Measurements from ENCODE around the gene TGM5.
A peak's percentile ranks its signal among the peaks of the same experiment; 100 is the strongest.

TGM5 gene

GRCh38 chr15:43268111-43269105, 1.7 kb upstream of the TGM5 start:
- TF ChIP-seq GATA1 (IDR thresholded peaks at IDR 0.05; ENCODE audit: low read depth, low read length): no peak
- TF ChIP-seq POLR2A (IDR thresholded peaks at IDR 0.05; ENCODE audit: low read length): no peak
- DNase-seq: peak; percentile 60 to 78

- TF ChIP-seq POLR2A (IDR thresholded peaks at IDR 0.05; ENCODE audit: low read length) (no peak), GATA1 (IDR thresholded peaks at IDR 0.05; ENCODE audit: low read depth, low read length) (no peak)
- DNase-seq: no peak
Observed at GRCh38 chr15:43267439-43267838, 711 bp upstream of the TGM5 start.

- no peak for TF ChIP-seq GATA1 (IDR thresholded peaks at IDR 0.05; ENCODE audit: low read depth, low read length)
- TF ChIP-seq POLR2A (IDR thresholded peaks at IDR 0.05; ENCODE audit: low read length): no peak
Observed at GRCh38 chr15:43266386-43266785, 342 bp downstream of the TGM5 start.

GRCh38 chr15:43260011-43260615, 6.6 kb downstream of the TGM5 start:
- no peak for DNase-seq
- TF ChIP-seq GATA1 (IDR thresholded peaks at IDR 0.05; ENCODE audit: low read depth, low read length) (no peak), POLR2A (IDR thresholded peaks at IDR 0.05; ENCODE audit: low read length) (no peak)

More at GRCh38 chr15:43266386-43266785, 342 bp downstream of the TGM5 start:
- DNase-seq: no peak

- TF ChIP-seq GATA1 (IDR thresholded peaks at IDR 0.05; ENCODE audit: low read depth, low read length): no peak
- TF ChIP-seq POLR2A (IDR thresholded peaks at IDR 0.05; ENCODE audit: low read length): no peak
- DNase-seq: no peak
Observed at GRCh38 chr15:43258781-43259180, 7.9 kb downstream of the TGM5 start.

- TF ChIP-seq POLR2A (IDR thresholded peaks at IDR 0.05; ENCODE audit: low read length) (no peak), GATA1 (IDR thresholded peaks at IDR 0.05; ENCODE audit: low read depth, low read length) (no peak)
- no peak for DNase-seq
Observed at GRCh38 chr15:43256341-43256740, 10.4 kb downstream of the TGM5 start.

GRCh38 chr15:43255376-43255775, 11.4 kb downstream of the TGM5 start:
- no peak for DNase-seq
- no peak for TF ChIP-seq GATA1 (IDR thresholded peaks at IDR 0.05; ENCODE audit: low read depth, low read length)
- TF ChIP-seq POLR2A (IDR thresholded peaks at IDR 0.05; ENCODE audit: low read length): no peak

GRCh38 chr15:43253431-43254403, 13.0 kb downstream of the TGM5 start:
- TF ChIP-seq GATA1 (IDR thresholded peaks at IDR 0.05; ENCODE audit: low read depth, low read length): no peak
- no peak for TF ChIP-seq POLR2A (IDR thresholded peaks at IDR 0.05; ENCODE audit: low read length)
- DNase-seq: no peak

GRCh38 chr15:43251871-43252250, 14.9 kb downstream of the TGM5 start:
- no peak for TF ChIP-seq GATA1 (IDR thresholded peaks at IDR 0.05; ENCODE audit: low read depth, low read length)
- TF ChIP-seq POLR2A (IDR thresholded peaks at IDR 0.05; ENCODE audit: low read length): no peak
- DNase-seq: no peak

- TF ChIP-seq GATA1 (IDR thresholded peaks at IDR 0.05; ENCODE audit: low read depth, low read length): no peak
- TF ChIP-seq POLR2A (IDR thresholded peaks at IDR 0.05; ENCODE audit: low read length): no peak
Observed at GRCh38 chr15:43251185-43251870, 15.4 kb downstream of the TGM5 start.

GRCh38 chr15:43250785-43251184, 15.9 kb downstream of the TGM5 start:
- no peak for TF ChIP-seq GATA1 (IDR thresholded peaks at IDR 0.05; ENCODE audit: low read depth, low read length)
- TF ChIP-seq POLR2A (IDR thresholded peaks at IDR 0.05; ENCODE audit: low read length): no peak
- DNase-seq: no peak

More at GRCh38 chr15:43251185-43251870, 15.4 kb downstream of the TGM5 start:
- no peak for DNase-seq

- no peak for DNase-seq
- TF ChIP-seq POLR2A (IDR thresholded peaks at IDR 0.05; ENCODE audit: low read length) (no peak), GATA1 (IDR thresholded peaks at IDR 0.05; ENCODE audit: low read depth, low read length) (no peak)
Observed at GRCh38 chr15:43249699-43250203, 17.0 kb downstream of the TGM5 start.

- no peak for DNase-seq
- no peak for TF ChIP-seq POLR2A (IDR thresholded peaks at IDR 0.05; ENCODE audit: low read length)
- no peak for TF ChIP-seq GATA1 (IDR thresholded peaks at IDR 0.05; ENCODE audit: low read depth, low read length)
Observed at GRCh38 chr15:43249236-43249635, 17.5 kb downstream of the TGM5 start.
